NCI-H82 (cell line): ENCODE measurements around the gene GTF2A1.

Experiments used
- DNase-seq: peaks from one replicate; lab custom pipeline; 2025; lab: John Stamatoyannopoulos, UW

The GTF2A1 gene

DNA sequence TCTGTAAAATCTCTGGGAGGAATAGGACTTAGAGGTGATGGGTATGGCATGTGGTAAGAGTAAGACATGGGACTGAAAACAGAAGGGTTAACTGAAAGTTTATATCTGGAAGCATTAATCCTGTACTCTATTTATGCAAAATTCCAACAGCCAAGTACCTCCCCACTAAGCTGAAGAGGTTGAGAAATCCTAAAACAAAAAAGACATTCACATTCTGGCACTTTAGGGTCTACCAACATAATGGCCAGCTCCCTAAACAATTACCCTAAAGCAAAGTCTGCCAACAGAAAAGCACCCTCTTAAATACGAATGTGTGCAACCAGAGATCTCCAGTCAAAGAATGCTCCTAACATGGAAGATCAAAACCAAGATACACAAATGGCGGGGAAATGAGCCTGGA is 87.4 kb downstream of the GTF2A1 start:
- no peak for DNase-seq

DNA sequence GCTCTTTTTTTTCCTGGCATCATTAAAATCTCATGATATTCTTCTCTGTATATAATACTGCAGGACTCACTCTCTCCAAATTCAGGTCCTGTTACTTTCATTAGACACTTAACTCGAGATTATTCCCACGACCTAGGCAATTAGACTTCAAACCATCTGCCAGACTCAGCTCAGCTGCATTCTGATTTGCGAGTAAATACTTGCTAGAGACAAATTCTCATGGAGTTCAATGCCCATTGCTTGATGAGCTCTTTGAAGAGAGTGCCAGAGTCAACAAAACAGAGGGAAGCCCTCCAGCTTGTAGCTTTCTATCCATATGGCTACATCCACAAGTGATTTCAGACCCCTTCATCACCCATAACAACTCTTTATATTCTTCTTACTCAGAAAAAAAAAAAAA is 88.3 kb downstream of the GTF2A1 start:
- DNase-seq, result peak; percentile 87

GRCh38 chr14:81129242-81129641 is 91.5 kb downstream of the GTF2A1 start:
- DNase-seq, result no peak

- DNase-seq, result no peak
These were observed 93.0 kb downstream of the GTF2A1 start for GRCh38 chr14:81127785-81128184.

DNA sequence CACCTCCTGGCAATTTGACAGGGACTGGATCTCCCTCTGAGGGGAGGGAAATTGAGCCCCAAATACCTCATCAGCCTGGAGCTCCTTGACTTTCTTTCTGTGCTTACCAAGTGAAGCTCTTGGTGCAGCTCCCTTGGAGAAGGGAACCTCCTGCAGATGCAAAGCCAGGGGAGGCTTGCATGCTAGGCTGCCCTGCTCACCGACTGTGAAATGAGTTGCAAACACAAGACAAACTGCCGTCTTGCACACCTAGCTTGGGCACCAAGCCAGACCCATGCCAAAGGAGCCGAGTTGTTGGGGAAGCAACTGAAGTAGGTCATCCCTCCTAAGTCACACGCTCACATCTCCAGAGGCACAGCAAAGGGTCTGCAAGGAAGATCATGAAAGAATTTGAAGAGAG is 95.2 kb downstream of the GTF2A1 start:
- no peak for DNase-seq
